Thyroid gland (tissue), 4 donors: Measurements from ENCODE around the gene ATP13A3. TPM values are rescaled to one million over a fixed set of nuclear protein-coding genes. Genes with fewer than 3 reads are reported as not detected.
A peak's percentile ranks its signal among the peaks of the same experiment; 100 is the strongest.

Experiments used
- DNase-seq, 2 donors: peaks; one replicate each; pipeline ENCODE4 v3.0.0-alpha.2; 2019
- H3K27ac ChIP-seq, 3 donors: fragments of 200-600 bp; sonication (generic); 1 replicate in 2 of 3; 2 replicates in 1 of 3; pipeline ENCODE4 v1.5.1; 2016 to 2019; ENCODE audit warnings: mild to moderate bottlenecking in 1 of 3, moderate library complexity in 1 of 3
- H3K27me3 ChIP-seq: fragments of 200-600 bp; sonication (generic); one replicate; pipeline ENCODE4 v1.5.1; 2019
- H3K36me3 ChIP-seq, 2 donors: fragments of 200-600 bp; sonication (generic); one replicate each; pipeline ENCODE4 v1.5.1; 2016 to 2019
- H3K4me1 ChIP-seq, 2 donors: fragments of 200-600 bp; sonication (generic); one replicate each; pipeline ENCODE4 v1.5.1; 2017 to 2019
- H3K4me3 ChIP-seq, 3 donors: fragments of 200-600 bp; sonication (generic); replicated peaks in 1 of 3; 1 replicate in 2 of 3; 2 replicates in 1 of 3; pipeline ENCODE4 v1.5.1; 2016; ENCODE audit warnings: mild to moderate bottlenecking in 1 of 3
- H3K9me3 ChIP-seq: fragments of 200-600 bp; sonication (generic); one replicate; pipeline ENCODE4 v1.5.1; 2017
- CTCF ChIP-seq, 6 experiments: fragments of 200-600 bp in 3 of 6; fragments of 450-650 bp in 3 of 6; sonication (generic) in 3 of 6; IDR thresholded peaks; one replicate each; pipeline ENCODE4 v1.5.1; 2016 to 2019; ENCODE audit warnings: antibody characterized with exemption in 6 of 6, mild to moderate bottlenecking in 2 of 6, inconsistent platforms in 1 of 6, moderate library complexity in 1 of 6
- POLR2A ChIP-seq, 2 donors: fragments of 450-650 bp; IDR thresholded peaks; one replicate each; pipeline ENCODE4 v1.6.1; 2017; ENCODE audit warnings: antibody characterized with exemption in 2 of 2, mild to moderate bottlenecking in 2 of 2, moderate library complexity in 1 of 2
- WGBS, 2 donors: methylation state at CpG; one replicate each; pipeline ENCODE4 v1.1.5; 2017; 5-methylcytosine and 5-hydroxymethylcytosine counted together
- intact Hi-C: fragments of 100-400 bp; cut with DNase I; formaldehyde crosslinking; loops from one replicate; pipeline ENCODE4 v1.15.1; 2023
- total RNA-seq, 4 donors: library from RNA; depleted of rRNA; stranded (reverse); fragments of >200 nt; gene quantifications; one replicate each; pipeline ENCODE4 v1.2.3, GENCODE V29; 2016

The ATP13A3 gene
- total RNA-seq, 4 donors from 2014 or later, result 262 to 426 (median 341) TPM

GRCh38 chr3:194375473-194376240, 111.1 kb downstream of the ATP13A3 start:
- H3K9me3 ChIP-seq, result no peaks in the 10 kb centered on the region
- no peak overlapping the region for H3K27ac ChIP-seq
- no peaks in the 10 kb centered on the region for H3K36me3 ChIP-seq
- TF ChIP-seq POLR2A (IDR thresholded peaks at IDR 0.05) (no peak), CTCF (IDR thresholded peaks at IDR 0.05) (no peak)
- peaks cover 4 to 15% of the 10 kb centered on the region in 2 donors for H3K4me1 ChIP-seq
- no peak overlapping the region for H3K4me3 ChIP-seq
- peak in 1 of 2 donors; percentile 6 for DNase-seq
- intact Hi-C loops, result no loop called here
- H3K27me3 ChIP-seq, result no peaks in the 10 kb centered on the region
- 55 to 58% methylated on average over 13 to 14 of the region's 15 CpGs for WGBS, 2 donors

- WGBS, 2 donors, result 66 to 70% methylated on average over 6 to 10 of the region's 10 CpGs
- TF ChIP-seq CTCF (IDR thresholded peaks at IDR 0.05) (no peak), POLR2A (IDR thresholded peaks at IDR 0.05) (no peak)
- Histone ChIP-seq H3K9me3 (no peaks in the 10 kb centered on the region), H3K27me3 (no peaks in the 10 kb centered on the region), H3K36me3 (no peaks in the 10 kb centered on the region), H3K4me1 (peaks cover 4 to 15% of the 10 kb centered on the region in 2 donors), H3K27ac (no peak overlapping the region), H3K4me3 (no peak overlapping the region)
- DNase-seq, result peak in 1 of 2 donors; percentile 12
- intact Hi-C loops, result no loop called here
Observed at GRCh38 chr3:194374935-194375334, 111.9 kb downstream of the ATP13A3 start.

- Histone ChIP-seq H3K4me3 (no peak overlapping the region), H3K27me3 (no peaks in the 10 kb centered on the region), H3K27ac (no peak overlapping the region), H3K36me3 (no peaks in the 10 kb centered on the region), H3K9me3 (no peaks in the 10 kb centered on the region), H3K4me1 (peaks cover 0 to 17% of the 10 kb centered on the region in 2 donors)
- TF ChIP-seq POLR2A (IDR thresholded peaks at IDR 0.05) (no peak), CTCF (IDR thresholded peaks at IDR 0.05) (no peak)
- WGBS, 2 donors, result 67 to 82% methylated on average over 8 of the region's 8 CpGs
- DNase-seq, result no peak
- intact Hi-C loops, result no loop called here
Observed at GRCh38 chr3:194373899-194374298, 112.9 kb downstream of the ATP13A3 start.

- DNase-seq, result no peak
- no peak for TF ChIP-seq POLR2A (IDR thresholded peaks at IDR 0.05)
- no peak for TF ChIP-seq CTCF (IDR thresholded peaks at IDR 0.05)
- WGBS, 2 donors, result 92 to 96% methylated on average over 14 of the region's 14 CpGs
- no peak overlapping the region for H3K27ac ChIP-seq
- H3K27me3 ChIP-seq, result no peaks in the 10 kb centered on the region
- peaks cover 0 to 17% of the 10 kb centered on the region in 2 donors for H3K4me1 ChIP-seq
- intact Hi-C loops, result no loop called here
- no peaks in the 10 kb centered on the region for H3K9me3 ChIP-seq
- H3K36me3 ChIP-seq, result no peaks in the 10 kb centered on the region
- no peak overlapping the region for H3K4me3 ChIP-seq
Observed at GRCh38 chr3:194373028-194373427, 113.8 kb downstream of the ATP13A3 start.

GRCh38 chr3:194370753-194371152, 116.0 kb downstream of the ATP13A3 start:
- WGBS, 2 donors, result 80 to 84% methylated on average over 10 of the region's 10 CpGs
- Histone ChIP-seq H3K4me1 (peaks cover 0 to 15% of the 10 kb centered on the region in 2 donors), H3K27ac (no peak overlapping the region), H3K4me3 (no peak overlapping the region), H3K27me3 (no peaks in the 10 kb centered on the region), H3K9me3 (no peaks in the 10 kb centered on the region), H3K36me3 (no peaks in the 10 kb centered on the region)
- DNase-seq, result no peak
- TF ChIP-seq POLR2A (IDR thresholded peaks at IDR 0.05), result no peak
- no peak for TF ChIP-seq CTCF (IDR thresholded peaks at IDR 0.05)
- intact Hi-C loops, result no loop called here
